PC-3 (cell line): ENCODE data around the gene DDX3X. TPM values are rescaled to one million over a fixed set of nuclear protein-coding genes. Genes with fewer than 3 reads are reported as not detected.

Experiments
- ATAC-seq: fragments of 200-7000 bp; cut with Tn5 transposase; 2 replicates; pipeline ENCODE4 v1.9.1; 2020; ENCODE audit warnings: mild to moderate bottlenecking, moderate library complexity
- BruUV-seq: library from RNA; stranded (reverse); fragments of 400-500 nt; replicated peaks from 2 replicates; lab custom pipeline; 2021; lab: Mats Ljungman, UMichigan
- CTCF ChIA-PET: fragments of 300-600 bp; sonication (Branson Sonifier 250); formaldehyde crosslinking; loops from one replicate; lab custom pipeline; 2022; ENCODE audit warnings: antibody characterized with exemption; lab: Charles Lee
- POLR2A ChIA-PET: fragments of 300-600 bp; sonication (Branson Sonifier 250); formaldehyde crosslinking; loops from one replicate; lab custom pipeline; 2022; ENCODE audit warnings: antibody characterized with exemption; ENCODE audit not compliant: unreplicated experiment; lab: Charles Lee
- DNase-seq: peaks from one replicate; pipeline ENCODE4 v3.0.0-alpha.2; 2015
- H2AFZ ChIP-seq: fragments of 300-600 bp; sonication (generic); 2 replicates; pipeline ENCODE4 v1.6.0; 2016; ENCODE audit warnings: antibody characterized with exemption, low read length
- H3F3A ChIP-seq: fragments of 300-600 bp; sonication (generic); one replicate; pipeline ENCODE4 v1.6.0; 2017; ENCODE audit warnings: antibody characterized with exemption, low read length, control low read depth, mild to moderate bottlenecking; ENCODE audit not compliant: unreplicated experiment
- H3K27ac ChIP-seq: fragments of 300-600 bp; sonication (generic); 2 replicates; pipeline ENCODE4 v1.5.1; 2016; ENCODE audit warnings: mild to moderate bottlenecking, low read length
- H3K27me3 ChIP-seq: fragments of 300-600 bp; sonication (generic); 2 replicates; pipeline ENCODE4 v1.6.1; 2016; ENCODE audit warnings: low read length, mixed read lengths
- H3K36me3 ChIP-seq: fragments of 300-600 bp; sonication (generic); 2 replicates; pipeline ENCODE4 v1.6.1; 2016; ENCODE audit warnings: low read depth, mixed run types, low read length, mixed read lengths
- H3K4me1 ChIP-seq: fragments of 300-600 bp; sonication (generic); 2 replicates; pipeline ENCODE4 v1.5.1; 2016; ENCODE audit warnings: low read length; ENCODE audit not compliant: insufficient read depth
- H3K4me2 ChIP-seq: fragments of 300-600 bp; sonication (generic); 2 replicates; pipeline ENCODE4 v1.6.0; 2016; ENCODE audit warnings: low read length
- H3K4me3 ChIP-seq: fragments of 300-600 bp; sonication (generic); 2 replicates; pipeline ENCODE4 v1.5.1; 2016; ENCODE audit warnings: mild to moderate bottlenecking, low read length, mixed read lengths
- H3K79me2 ChIP-seq: fragments of 300-600 bp; sonication (generic); 2 replicates; pipeline ENCODE4 v1.6.1; 2017; ENCODE audit warnings: low read length, mixed read lengths
- H3K9ac ChIP-seq: fragments of 300-600 bp; sonication (generic); 2 replicates; pipeline ENCODE4 v1.6.0; 2016; ENCODE audit warnings: mild to moderate bottlenecking, low read length
- H3K9me2 ChIP-seq: fragments of 300-600 bp; sonication (generic); replicated peaks from 2 replicates; pipeline ENCODE4 v1.6.1; 2016; ENCODE audit warnings: mixed run types, low read length, mixed read lengths
- H3K9me3 ChIP-seq: fragments of 300-600 bp; sonication (generic); 2 replicates; pipeline ENCODE4 v1.6.1; 2016; ENCODE audit warnings: low read length, mixed read lengths
- H4K20me1 ChIP-seq: fragments of 300-600 bp; sonication (generic); 2 replicates; pipeline ENCODE4 v1.6.1; 2016; ENCODE audit warnings: low read length, mixed read lengths
- EZH2 ChIP-seq: fragments of 300-600 bp; sonication (generic); IDR thresholded peaks from one replicate; pipeline ENCODE4 v1.6.1; 2017; ENCODE audit warnings: antibody characterized with exemption, mild to moderate bottlenecking, low read length; ENCODE audit not compliant: unreplicated experiment
- EZH2phosphoT487 ChIP-seq: fragments of 300-600 bp; sonication (generic); IDR thresholded peaks from 2 replicates; pipeline ENCODE4 v1.6.1; 2018; ENCODE audit warnings: mild to moderate bottlenecking, antibody characterized with exemption, low read length, borderline replicate concordance
- intact Hi-C: fragments of 100-400 bp; cut with micrococcal nuclease; formaldehyde crosslinking; loops from 2 replicates; pipeline ENCODE4 v1.9.0; 2023
- total RNA-seq: library from RNA; depleted of rRNA; stranded (reverse); fragments of >200 nt; gene quantifications from 2 replicates; pipeline ENCODE4 v1.2.3, GENCODE V29; 2014
- TF ChIP-seq, protein P1 (sequence below): fragments of 300-600 bp; sonication (generic); conservative IDR thresholded peaks from 2 replicates; pipeline ENCODE4 v1.5.1; 2017; ENCODE audit warnings: antibody characterized with exemption, low read depth, mild to moderate bottlenecking, low read length

DDX3X gene
- total RNA-seq, 1 experiment from 2014 or later = 185 TPM

DNA sequence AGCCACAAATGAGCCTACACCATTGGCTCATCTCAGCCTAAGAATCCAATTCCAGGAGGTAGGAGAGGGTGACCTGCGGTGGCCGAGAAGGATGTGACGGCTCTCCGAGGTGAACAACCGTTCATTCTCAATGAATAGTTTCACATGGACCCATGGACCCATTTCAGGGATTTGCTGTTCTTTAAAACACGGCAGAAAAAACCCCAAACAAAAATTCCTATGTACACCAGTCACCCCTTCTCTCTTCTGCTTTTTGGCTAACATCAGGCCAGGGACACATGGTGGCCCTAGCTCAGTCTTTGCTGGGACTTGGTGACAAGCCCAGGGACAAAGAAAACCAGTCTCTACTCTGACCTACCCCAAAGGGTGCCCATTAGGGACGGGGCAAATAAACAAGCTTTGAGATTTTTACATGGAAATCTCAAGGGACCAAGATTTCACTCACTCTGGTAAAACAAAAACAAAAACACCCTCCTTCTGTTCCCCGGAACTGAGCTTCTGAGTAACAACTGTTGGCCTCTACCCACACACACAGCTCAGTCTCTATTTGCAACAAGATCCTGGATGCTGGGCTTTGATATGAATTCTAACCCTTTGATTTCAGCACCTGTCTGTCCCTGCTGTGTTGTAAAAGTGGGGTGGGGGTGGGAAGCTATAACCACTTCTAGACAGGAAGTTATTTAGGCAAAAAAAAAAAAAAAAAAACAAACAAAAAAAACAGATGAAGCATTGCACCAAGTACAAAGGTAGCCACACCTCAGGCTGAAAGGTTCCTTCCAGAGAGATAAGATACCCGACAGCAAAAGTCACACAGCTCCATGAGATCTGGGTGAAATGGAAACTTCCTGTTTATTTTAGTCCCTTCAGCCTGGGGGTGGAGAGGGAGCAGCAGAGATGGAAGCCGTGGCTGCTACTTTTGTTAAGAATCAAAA, 49.0 kb downstream of the DDX3X start:
- no peaks in the 10 kb centered on the region for H3K9me3 ChIP-seq
- H3K9me2 ChIP-seq = no peaks in the 10 kb centered on the region
- H3K36me3 ChIP-seq = no peaks in the 10 kb centered on the region
- CTCF ChIA-PET = no interaction called here
- POLR2A ChIA-PET = interaction anchor here (0.7 kb wide), 1 partner anchor 49 kb away, joined by 4 read pairs; the partner anchor contains the start of gene DDX3X
- H4K20me1 ChIP-seq = no peaks in the 10 kb centered on the region
- intact Hi-C loops = loop anchor here (5.0 kb wide), 1 partner anchor 59 kb away; no protein-coding TSS in a partner anchor
- TF ChIP-seq EZH2 = no peak
- TF ChIP-seq, protein P1, sequence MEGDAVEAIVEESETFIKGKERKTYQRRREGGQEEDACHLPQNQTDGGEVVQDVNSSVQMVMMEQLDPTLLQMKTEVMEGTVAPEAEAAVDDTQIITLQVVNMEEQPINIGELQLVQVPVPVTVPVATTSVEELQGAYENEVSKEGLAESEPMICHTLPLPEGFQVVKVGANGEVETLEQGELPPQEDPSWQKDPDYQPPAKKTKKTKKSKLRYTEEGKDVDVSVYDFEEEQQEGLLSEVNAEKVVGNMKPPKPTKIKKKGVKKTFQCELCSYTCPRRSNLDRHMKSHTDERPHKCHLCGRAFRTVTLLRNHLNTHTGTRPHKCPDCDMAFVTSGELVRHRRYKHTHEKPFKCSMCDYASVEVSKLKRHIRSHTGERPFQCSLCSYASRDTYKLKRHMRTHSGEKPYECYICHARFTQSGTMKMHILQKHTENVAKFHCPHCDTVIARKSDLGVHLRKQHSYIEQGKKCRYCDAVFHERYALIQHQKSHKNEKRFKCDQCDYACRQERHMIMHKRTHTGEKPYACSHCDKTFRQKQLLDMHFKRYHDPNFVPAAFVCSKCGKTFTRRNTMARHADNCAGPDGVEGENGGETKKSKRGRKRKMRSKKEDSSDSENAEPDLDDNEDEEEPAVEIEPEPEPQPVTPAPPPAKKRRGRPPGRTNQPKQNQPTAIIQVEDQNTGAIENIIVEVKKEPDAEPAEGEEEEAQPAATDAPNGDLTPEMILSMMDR = no peak
- no peak for TF ChIP-seq EZH2phosphoT487
- H3K4me2 ChIP-seq = peak overlapping the region; percentile 76
- peak; percentile 32 for DNase-seq
- H3K27me3 ChIP-seq = no peaks in the 10 kb centered on the region
- peak overlapping the region; percentile 50 for H3K27ac ChIP-seq
- H3K9ac ChIP-seq = no peak overlapping the region
- no peaks in the 10 kb centered on the region for H3F3A ChIP-seq
- peak; percentile 19 for ATAC-seq
- no peak overlapping the region for H3K4me3 ChIP-seq
- peaks cover 41% of the 10 kb centered on the region for H3K4me1 ChIP-seq
- no peaks in the 10 kb centered on the region for H3K79me2 ChIP-seq
- peak overlapping the region; percentile 65; the same call in 1 of the 2 replicates for H2AFZ ChIP-seq
- no TSS peak for BruUV-seq

DNA sequence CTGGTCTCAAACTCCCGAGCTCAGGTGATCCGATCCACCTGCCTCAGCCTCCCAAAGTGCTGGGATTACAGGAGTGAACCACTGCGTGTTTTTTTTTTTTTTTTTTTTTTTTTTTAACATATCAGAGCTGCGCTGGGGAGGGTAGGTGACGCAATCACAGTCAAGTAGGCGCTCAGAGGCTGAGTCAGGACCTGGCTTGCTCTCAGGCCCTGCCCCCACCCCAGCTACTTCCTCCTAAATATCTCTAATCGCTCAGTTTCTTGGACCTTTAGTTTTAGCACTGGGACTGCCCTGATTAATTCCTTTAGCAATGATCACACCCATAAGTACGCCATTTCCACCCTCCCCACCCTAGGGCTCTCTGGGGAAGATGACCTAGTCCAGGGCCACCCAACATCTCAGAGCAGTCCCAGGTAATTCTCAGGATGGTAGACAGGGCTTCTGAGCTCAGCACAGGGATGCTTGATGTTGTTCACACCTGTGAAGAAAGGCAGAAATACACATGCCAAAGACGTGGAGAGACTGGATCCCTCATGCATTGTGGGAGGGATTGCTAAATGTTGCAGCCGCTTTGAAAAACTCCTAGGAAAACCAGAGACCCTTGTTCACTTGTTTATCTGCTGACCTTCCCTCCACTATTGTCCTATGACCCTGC, 50.2 kb downstream of the DDX3X start:
- H3K4me3 ChIP-seq = no peak overlapping the region
- H3K4me1 ChIP-seq = peaks cover 41% of the 10 kb centered on the region
- H3K27me3 ChIP-seq = no peaks in the 10 kb centered on the region
- intact Hi-C loops = loop anchor here (5.0 kb wide), 1 partner anchor 58 kb away; no protein-coding TSS in a partner anchor
- H3K36me3 ChIP-seq = no peaks in the 10 kb centered on the region
- POLR2A ChIA-PET = interaction anchor here (0.6 kb wide), 2 partner anchors 46 to 51 kb away, joined by 10 to 11 read pairs; no protein-coding TSS in a partner anchor
- peak overlapping the region; percentile 75 for H3K27ac ChIP-seq
- ATAC-seq (peak; percentile 68), DNase-seq (peak; percentile 72)
- peak overlapping the region; percentile 76 for H3K4me2 ChIP-seq
- H3K79me2 ChIP-seq = no peaks in the 10 kb centered on the region
- CTCF ChIA-PET = no interaction called here
- peak overlapping the region; percentile 64; the same call in 1 of the 2 replicates for H2AFZ ChIP-seq
- TSS peak; percentile 52 for BruUV-seq
- TF ChIP-seq EZH2phosphoT487 (no peak), EZH2 (no peak)
- TF ChIP-seq, protein P1 = no peak
- peak overlapping the region; percentile 31; the same call in 1 of the 2 replicates for H3K9ac ChIP-seq
- H3K9me3 ChIP-seq = no peaks in the 10 kb centered on the region
- H3F3A ChIP-seq = no peaks in the 10 kb centered on the region
- no peaks in the 10 kb centered on the region for H3K9me2 ChIP-seq
- H4K20me1 ChIP-seq = no peaks in the 10 kb centered on the region
